ENCODE data around the gene HIRIP3. TPM values are rescaled to one million over a fixed set of nuclear protein-coding genes. Genes with fewer than 3 reads are reported as not detected.
A peak's percentile ranks its signal among the peaks of the same experiment; 100 is the strongest.
"Not testable (repeated sequence)": the region's sequence is repeated elsewhere in the genome, so short reads cannot be mapped to it uniquely, and the experiment has no call there.

Gene HIRIP3
- total RNA-seq, 2 donors from 2014 or later, result 30.1 to 38.7 TPM

DNA sequence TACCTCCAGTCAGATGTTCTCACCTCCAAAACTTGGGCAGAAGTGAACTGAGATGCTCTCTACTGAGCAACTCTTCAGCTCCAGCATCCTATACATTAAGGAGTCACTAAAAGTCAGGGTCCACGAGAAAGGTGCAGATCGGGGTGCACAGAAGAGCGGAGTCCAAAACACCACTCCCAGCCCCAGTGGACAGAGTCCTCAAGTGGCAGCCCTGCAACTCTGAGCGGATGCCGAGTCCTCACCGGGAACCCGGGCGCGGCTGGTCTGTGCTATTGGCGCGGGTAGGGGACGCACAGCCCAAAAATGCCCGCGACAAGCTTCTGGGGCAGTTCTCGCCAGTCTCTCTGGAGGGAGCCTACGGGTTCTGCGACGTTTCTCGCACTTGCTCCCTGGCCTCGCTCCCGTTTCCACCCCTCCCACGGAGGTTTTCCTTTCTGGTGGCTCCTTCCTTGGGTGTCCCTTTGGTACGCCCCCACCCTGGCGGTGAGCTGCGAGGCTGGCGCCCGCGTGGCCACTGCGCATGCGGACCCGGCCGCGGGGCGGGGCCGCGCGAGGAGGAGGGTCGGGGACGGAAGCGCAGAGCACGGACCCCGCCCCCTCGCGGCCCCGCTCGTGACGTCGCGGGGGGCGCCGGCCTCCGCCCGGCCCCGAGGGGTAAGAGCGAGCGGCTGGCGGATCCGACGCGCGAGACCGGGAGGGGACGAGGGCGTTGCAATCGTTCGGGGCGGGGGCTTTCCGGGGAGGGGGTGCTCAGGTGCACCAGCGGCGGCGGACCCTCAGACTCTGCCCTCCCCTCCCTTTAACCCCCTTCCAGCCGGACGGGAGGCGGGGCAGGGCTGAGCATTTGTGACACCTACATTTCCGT, 33.7 kb downstream of the HIRIP3 start, which contains the start of gene TMEM219:
TMEM219 (plus strand) TSS at position 601 of the 865 bp plus-strand sequence. CDS start 1,065 bp downstream, outside the sequence.
- peak; percentile 92 to 93 for ATAC-seq
- DNase-seq (ENCODE audit: low spot score in 2 of 2), result peak; percentile 94 to 97
- peak within 1 kb of the TSS; percentile 82 to 85 for H3K27ac Mint-ChIP-seq
- no peaks in the 10 kb centered on the region for H3K9me3 Mint-ChIP-seq
- no peaks in the 10 kb centered on the region for H3K36me3 Mint-ChIP-seq

DNA sequence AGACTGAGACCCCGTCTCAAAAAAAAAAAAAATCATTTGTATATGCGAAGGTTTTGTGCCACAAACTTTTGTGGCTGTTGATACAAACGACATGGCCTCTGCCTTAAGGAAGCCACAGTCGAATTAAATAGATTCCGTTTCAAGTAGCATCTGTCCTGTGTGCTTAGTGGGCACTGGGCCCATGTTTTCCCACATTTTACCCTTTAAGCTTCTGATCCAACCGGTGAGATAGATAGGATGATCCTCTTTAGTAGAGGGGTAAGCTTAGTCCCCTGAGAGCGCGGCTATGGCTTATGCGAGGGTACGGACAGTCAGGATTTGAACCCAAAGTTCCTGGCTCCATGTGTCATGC, 34.3 kb downstream of the HIRIP3 start:
- H3K9me3 Mint-ChIP-seq, result no peaks in the 10 kb centered on the region
- peak overlapping the region; percentile 82 to 85 for H3K27ac Mint-ChIP-seq

GRCh38 chr16:29959821-29960220, 35.6 kb downstream of the HIRIP3 start:
- H3K36me3 Mint-ChIP-seq; H3K27ac Mint-ChIP-seq; DNase-seq (ENCODE audit: low spot score in 2 of 2); H3K9me3 Mint-ChIP-seq; ATAC-seq: not testable (repeated sequence)

More for the DNA sequence above, 34.3 kb downstream of the HIRIP3 start:
- ATAC-seq (no peak), DNase-seq (ENCODE audit: low spot score in 2 of 2) (no peak)
- no peaks in the 10 kb centered on the region for H3K36me3 Mint-ChIP-seq

DNA sequence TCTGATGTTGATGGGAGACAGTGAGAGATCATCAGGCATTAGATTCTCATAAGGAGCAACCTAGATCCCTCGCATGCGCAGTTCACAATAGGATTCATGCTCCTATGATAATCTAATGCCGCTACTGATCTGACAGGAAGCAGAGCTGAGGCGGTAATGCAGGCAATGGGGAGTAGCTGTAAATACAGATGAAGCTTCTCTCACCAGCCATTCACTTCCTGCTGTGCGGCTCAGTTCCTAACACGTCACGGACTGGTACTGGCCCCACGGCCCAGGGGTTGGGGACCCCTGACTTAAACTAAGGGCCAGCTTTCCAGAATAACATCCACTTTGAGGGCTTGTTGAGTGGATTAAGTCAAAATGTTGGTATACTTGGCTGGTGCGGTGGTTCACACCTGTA, 36.1 kb downstream of the HIRIP3 start:
- Mint-ChIP-seq H3K9me3 (no peaks in the 10 kb centered on the region), H3K27ac (no peak overlapping the region), H3K36me3 (no peaks in the 10 kb centered on the region)
- ATAC-seq (no peak), DNase-seq (ENCODE audit: low spot score in 2 of 2) (no peak)

- Mint-ChIP-seq H3K36me3 (no peaks in the 10 kb centered on the region), H3K9me3 (no peaks in the 10 kb centered on the region), H3K27ac (no peak overlapping the region)
- DNase-seq (ENCODE audit: low spot score in 2 of 2) (no peak), ATAC-seq (no peak)
These were observed 36.7 kb downstream of the HIRIP3 start for GRCh38 chr16:29958756-29959155.

- DNase-seq (ENCODE audit: low spot score in 2 of 2), result no peak
- Mint-ChIP-seq H3K27ac (no peak overlapping the region), H3K36me3 (peaks cover 0 to 6% of the 10 kb centered on the region in 2 donors), H3K9me3 (peaks cover 3 to 8% of the 10 kb centered on the region in 2 donors)
- ATAC-seq, result no peak
These were observed 43.6 kb downstream of the HIRIP3 start for GRCh38 chr16:29951625-29952365.

GRCh38 chr16:29950806-29951461, 44.5 kb downstream of the HIRIP3 start:
- Mint-ChIP-seq H3K9me3 (peaks cover 3 to 8% of the 10 kb centered on the region in 2 donors), H3K36me3 (peaks cover 0 to 6% of the 10 kb centered on the region in 2 donors), H3K27ac (no peak overlapping the region)
- DNase-seq (ENCODE audit: low spot score in 2 of 2) (no peak), ATAC-seq (no peak)

DNA sequence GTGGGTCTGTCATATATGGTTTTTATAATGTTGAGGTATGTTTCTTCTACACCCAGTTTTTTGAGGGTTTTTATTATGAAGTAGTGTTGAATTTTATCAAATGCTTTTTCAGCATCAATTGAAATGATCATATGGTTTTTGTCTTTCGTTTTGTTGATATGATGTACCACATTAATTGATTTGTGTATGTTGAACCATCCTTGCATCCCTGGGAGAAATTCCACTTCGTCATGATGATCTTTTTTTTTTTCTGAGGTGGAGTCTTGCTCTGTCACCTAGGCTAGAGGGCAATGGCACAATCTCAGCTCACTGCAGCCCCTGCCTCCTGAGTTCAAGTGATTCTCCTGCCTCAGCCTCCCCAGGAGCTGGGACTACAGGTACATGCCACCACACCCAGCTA, 47.5 kb downstream of the HIRIP3 start:
- Mint-ChIP-seq H3K27ac (no peak overlapping the region), H3K9me3 (peaks cover 3 to 8% of the 10 kb centered on the region in 2 donors), H3K36me3 (peaks cover 0 to 6% of the 10 kb centered on the region in 2 donors)
- DNase-seq (ENCODE audit: low spot score in 2 of 2) (no peak), ATAC-seq (no peak)

GRCh38 chr16:29943846-29944799, 51.3 kb downstream of the HIRIP3 start:
- ATAC-seq, result no peak
- Mint-ChIP-seq H3K9me3 (no peaks in the 10 kb centered on the region), H3K27ac (no peak overlapping the region), H3K36me3 (no peaks in the 10 kb centered on the region)
- no peak for DNase-seq (ENCODE audit: low spot score in 2 of 2)

Other genes starting within 250 kb of the HIRIP3 start
- 10 to 100 TPM; 14.0 to 19.5 TPM for gene C16orf54, start 249.6 kb downstream of the HIRIP3 start, total RNA-seq
- not detected for gene ZG16, start 217.4 kb downstream of the HIRIP3 start, total RNA-seq
- 100 to 1,000 TPM; 151 to 268 TPM for gene KIF22, start 204.9 kb downstream of the HIRIP3 start, total RNA-seq
- gene MAZ, start 189.1 kb downstream of the HIRIP3 start, total RNA-seq, result 100 to 1,000 TPM; 285 to 386 TPM
- gene PRRT2, start 183.4 kb downstream of the HIRIP3 start, total RNA-seq, result 1 to 10 TPM; 1.4 to 5.9 TPM
- 10 to 100 TPM; 20.2 to 40.0 TPM for gene PAGR1, start 179.5 kb downstream of the HIRIP3 start, total RNA-seq
- 100 to 1,000 TPM in 1 of 2 donors, 10 to 100 TPM in 1; 77.6 to 168 TPM for gene MVP, start 175.2 kb downstream of the HIRIP3 start, total RNA-seq
- 10 to 100 TPM; 39.4 to 40.6 TPM for gene CDIPT, start 132.4 kb downstream of the HIRIP3 start, total RNA-seq
- gene SEZ6L2, start 96.1 kb downstream of the HIRIP3 start, total RNA-seq, result 1 to 10 TPM in 1 of 2 donors, under 1 TPM in 1; 0.35 to 1.3 TPM
- 1 to 10 TPM; 1.4 to 3.8 TPM for gene ASPHD1, start 95.1 kb downstream of the HIRIP3 start, total RNA-seq
- gene KCTD13, start 69.4 kb downstream of the HIRIP3 start, total RNA-seq, result 10 to 100 TPM; 37.1 to 55.5 TPM
- 10 to 100 TPM; 52.5 to 63.8 TPM for gene TMEM219, start 33.5 kb downstream of the HIRIP3 start, total RNA-seq
- gene TAOK2, start 21.7 kb downstream of the HIRIP3 start, total RNA-seq, result 10 to 100 TPM; 29.6 to 52.7 TPM
- gene INO80E, start 624 bp upstream of the HIRIP3 start, total RNA-seq, result 10 to 100 TPM; 85.3 to 90.7 TPM
- 1 to 10 TPM in 1 of 2 donors, under 1 TPM in 1; 0.80 to 2.0 TPM for gene DOC2A, start 15.4 kb upstream of the HIRIP3 start, total RNA-seq
- not detected for gene C16orf92, start 27.6 kb upstream of the HIRIP3 start, total RNA-seq
- gene TLCD3B, start 35.7 kb upstream of the HIRIP3 start, total RNA-seq, result 10 to 100 TPM in 1 of 2 donors, 1 to 10 TPM in 1; 3.4 to 14.1 TPM
- gene ALDOA, start 70.1 kb upstream of the HIRIP3 start, total RNA-seq, result 1,000 to 10,000 TPM; 1,322 to 2,822 TPM
- gene PPP4C, start 80.4 kb upstream of the HIRIP3 start, total RNA-seq, result 100 to 1,000 TPM; 130 to 136 TPM
- gene TBX6, start 96.3 kb upstream of the HIRIP3 start, total RNA-seq, result 1 to 10 TPM; 3.9 to 5.7 TPM
- 100 to 1,000 TPM in 1 of 2 donors, 10 to 100 TPM in 1; 24.0 to 112 TPM for gene YPEL3, start 100.6 kb upstream of the HIRIP3 start, total RNA-seq
- gene GDPD3, start 117.9 kb upstream of the HIRIP3 start, total RNA-seq, result 10 to 100 TPM; 16.7 to 25.8 TPM
- gene MAPK3, start 127.6 kb upstream of the HIRIP3 start, total RNA-seq, result 100 to 1,000 TPM in 1 of 2 donors, 10 to 100 TPM in 1; 81.0 to 126 TPM
- gene CORO1A, start 188.0 kb upstream of the HIRIP3 start, total RNA-seq, result 1,000 to 10,000 TPM in 1 of 2 donors, 100 to 1,000 TPM in 1; 672 to 1,124 TPM
- gene BOLA2B, start 198.0 kb upstream of the HIRIP3 start, total RNA-seq, result 100 to 1,000 TPM; 158 to 173 TPM
- gene SLX1A, start 198.3 kb upstream of the HIRIP3 start, total RNA-seq, result 10 to 100 TPM; 46.4 to 84.7 TPM
- gene SULT1A3, start 203.6 kb upstream of the HIRIP3 start, total RNA-seq, result 10 to 100 TPM; 18.0 to 31.9 TPM

Measured in activated naive CD4-positive, alpha-beta T cell treated with anti-CD3 and anti-CD28 coated beads, Interleukin-2, amount 50 U/mL, for 72 hours (primary cell).